K562 (cell line): ENCODE data around the gene ATXN1. TPM values are rescaled to one million over a fixed set of nuclear protein-coding genes. Genes with fewer than 3 reads are reported as not detected.

ENCODE experiments used
- ATAC-seq: fragments of 200-7000 bp; cut with Tn5 transposase; 3 replicates; pipeline ENCODE4 v1.9.1; 2020; ENCODE audit warnings: moderate library complexity
- BruUV-seq: library from RNA; stranded (reverse); fragments of 400-500 nt; replicated peaks from 2 replicates; lab custom pipeline; 2021; lab: Mats Ljungman, UMichigan
- CTCF ChIA-PET: fragments of 300-600 bp; formaldehyde crosslinking; extraction: SDS; loops from one replicate; lab custom pipeline; 2021; ENCODE audit warnings: low intra/inter-chr PET ratio; lab: Yijun Ruan, JAX
- POLR2A ChIA-PET: fragments of 300-600, 350-650 bp; sonication (Branson Sonifier 250); formaldehyde crosslinking; extraction: SDS; loops from one replicate; lab custom pipeline; 2021; ENCODE audit warnings: antibody characterized with exemption, inconsistent platforms; lab: Yijun Ruan, JAX
- DNase-seq, 4 experiments: peaks; one replicate each; pipeline versions ENCODE4 v3.0.0 to v3.0.0-alpha.2; 2011 to 2018; ENCODE audit warnings: low spot score in 3 of 4, mixed read lengths in 3 of 4; ENCODE audit errors: extremely low read depth in 1 of 4
- FAIRE-seq: peaks from 2 replicates; lab custom pipeline; 2011; peaks lifted over from hg19 to GRCh38; lab: Jason Lieb, UNC
- H2AFZ ChIP-seq: 2 replicates; pipeline ENCODE4 v1.6.0; 2011; ENCODE audit warnings: low read depth, low read length, control low read depth, inconsistent platforms
- H3K27ac ChIP-seq: fragments of 200-600 bp; 3 replicates; pipeline ENCODE4 v1.8.0; 2011; ENCODE audit warnings: low read depth, mild to moderate bottlenecking, control low read depth, inconsistent platforms, low read length, moderate library complexity, mixed read lengths; ENCODE audit errors: extremely low read depth
- H3K27me3 ChIP-seq, 2 experiments: fragments of 300-600 bp in 1 of 2; 2 replicates in 1 of 2; 3 replicates in 1 of 2; pipeline versions ENCODE4 v1.6.0 to v1.8.0; 2011; ENCODE audit warnings: inconsistent platforms in 2 of 2, low read length in 2 of 2, mild to moderate bottlenecking in 1 of 2, mixed read lengths in 1 of 2, moderate library complexity in 1 of 2; ENCODE audit not compliant: control insufficient read depth in 2 of 2, insufficient read depth in 2 of 2
- H3K36me3 ChIP-seq: fragments of 300-600 bp; 3 replicates; pipeline ENCODE4 v1.8.0; 2011; ENCODE audit warnings: mild to moderate bottlenecking, low read length, inconsistent platforms; ENCODE audit not compliant: control insufficient read depth, insufficient read depth
- H3K4me1 ChIP-seq, 2 experiments: fragments of 200-600 bp in 1 of 2; replicated peaks in 1 of 2; 2 replicates in 1 of 2; 3 replicates in 1 of 2; pipeline versions ENCODE4 v1.5.1 to v1.8.0; 2011; ENCODE audit warnings: inconsistent platforms in 2 of 2, low read length in 2 of 2, mild to moderate bottlenecking in 1 of 2, mixed read lengths in 1 of 2, moderate library complexity in 1 of 2; ENCODE audit not compliant: control insufficient read depth in 2 of 2, insufficient read depth in 2 of 2
- H3K4me2 ChIP-seq: 2 replicates; pipeline ENCODE4 v1.6.1; 2011; ENCODE audit warnings: low read length, control low read depth, inconsistent platforms, mixed read lengths; ENCODE audit not compliant: insufficient read depth
- H3K4me3 ChIP-seq: fragments of 200-600 bp; sonication (generic), shearing (Covaris generic); 2 replicates; pipeline ENCODE4 v1.5.1; 2016; ENCODE audit warnings: control low read depth, inconsistent platforms
- H3K79me2 ChIP-seq: fragments of 200-600 bp; 3 replicates; pipeline ENCODE4 v1.8.0; 2011; ENCODE audit warnings: low read length, inconsistent platforms; ENCODE audit not compliant: control insufficient read depth, insufficient read depth
- H3K9ac ChIP-seq, 2 experiments: 2 replicates each; pipeline versions ENCODE4 v1.6.0 to v1.6.1; 2011; ENCODE audit warnings: low read depth in 2 of 2, low read length in 2 of 2, control low read depth in 1 of 2, inconsistent platforms in 1 of 2, mild to moderate bottlenecking in 1 of 2, mixed read lengths in 1 of 2; ENCODE audit not compliant: insufficient read depth in 1 of 2
- H3K9me1 ChIP-seq: one replicate; pipeline ENCODE4 v1.6.0; 2011; ENCODE audit warnings: inconsistent platforms, mild to moderate bottlenecking, low read length, moderate library complexity; ENCODE audit not compliant: control insufficient read depth, insufficient read depth
- H3K9me3 ChIP-seq: replicated peaks from 2 replicates; pipeline ENCODE4 v1.5.1; 2011; ENCODE audit warnings: low read depth, low read length, inconsistent platforms; ENCODE audit not compliant: control insufficient read depth, insufficient read depth
- H4K20me1 ChIP-seq: replicated peaks from 2 replicates; pipeline ENCODE4 v1.6.1; 2011; ENCODE audit warnings: low read length, inconsistent platforms, mixed read lengths; ENCODE audit not compliant: control insufficient read depth, insufficient read depth
- ARID3B ChIP-seq: fragments of 250-450 bp; sonication (Bioruptor Pico); IDR thresholded peaks from 2 replicates; pipeline ENCODE4 v1.4.0; 2020; ENCODE audit warnings: borderline replicate concordance
- ATF2 ChIP-seq: sonication (generic); formaldehyde crosslinking; IDR thresholded peaks from 2 replicates; pipeline ENCODE4 v1.8.1; 2022; ENCODE audit warnings: missing genetic modification reagents
- KAT8 ChIP-seq: fragments of 450-650 bp; IDR thresholded peaks from 2 replicates; pipeline ENCODE4 v1.6.1; 2016; ENCODE audit warnings: low read depth, mild to moderate bottlenecking
- NR4A1 ChIP-seq, 2 experiments: fragments of 250-450 bp in 1 of 2; fragments of 450-650 bp in 1 of 2; sonication (Bioruptor Pico) in 1 of 2; IDR thresholded peaks; 2 replicates each; pipeline versions ENCODE4 v1.4.0 to v1.6.1; 2016 to 2020; ENCODE audit warnings: mild to moderate bottlenecking in 2 of 2, missing compliant biosample characterization in 1 of 2, missing genetic modification characterization in 1 of 2, moderate library complexity in 1 of 2
- PHTF2 ChIP-seq: fragments of 250-450 bp; sonication (Bioruptor Pico); IDR thresholded peaks from 2 replicates; pipeline ENCODE4 v1.5.0; 2021; ENCODE audit warnings: mild to moderate bottlenecking
- PML ChIP-seq: IDR thresholded peaks from 2 replicates; pipeline ENCODE4 v1.6.1; 2012; ENCODE audit warnings: low read length, inconsistent platforms
- POLR3G ChIP-seq: IDR thresholded peaks from 2 replicates; pipeline ENCODE4 v1.6.1; 2011; ENCODE audit not compliant: insufficient read length, insufficient replicate concordance; ENCODE audit errors: extremely low read depth
- TBP ChIP-seq: optimal IDR thresholded peaks from 2 replicates; pipeline ENCODE3; 2011; ENCODE audit warnings: low read depth, low read length, improper control_type of control experiment
- ZNF134 ChIP-seq: fragments of 250-450 bp; sonication (Bioruptor Pico); conservative IDR thresholded peaks from 2 replicates; pipeline ENCODE4 v1.4.0; 2020
- ZNF175 ChIP-seq: fragments of 200-800 bp; sonication (Bioruptor generic); IDR thresholded peaks from 2 replicates; pipeline ENCODE4 v1.6.1; 2016; ENCODE audit warnings: low read depth, mild to moderate bottlenecking, missing genetic modification characterization, missing compliant biosample characterization
- ZSCAN32 ChIP-seq: fragments of 450-650 bp; formaldehyde crosslinking; IDR thresholded peaks from 2 replicates; pipeline ENCODE4 v1.4.0; 2020; ENCODE audit warnings: mild to moderate bottlenecking, moderate library complexity
- WGBS: fragments of 100-300 bp; shearing (Covaris generic); methylation state at CpG from one replicate; pipeline ENCODE4 v1.1.6; 2016; ENCODE audit warnings: low coverage, mixed read lengths; ENCODE audit not compliant: insufficient coverage; ENCODE audit errors: missing lambda C conversion rate; 5-methylcytosine and 5-hydroxymethylcytosine counted together
- in situ Hi-C: fragments of 300-500 bp; cut with MboI; formaldehyde crosslinking; loops from 4 replicates; pipeline ENCODE4 v1.15.0; 2018; ENCODE audit warnings: inconsistent platforms, mixed read lengths
- intact Hi-C: fragments of 100-400 bp; cut with micrococcal nuclease; formaldehyde crosslinking; loops from 2 replicates; pipeline ENCODE4 v1.14.2; 2022
- polyA plus RNA-seq, 8 experiments: library from polyadenylated mRNA; depleted of rRNA in 4 of 8; stranded (reverse) in 5 of 8; unstranded in 3 of 8; fragments of >200 nt; fragmentation: Nextera tagmentation in 2 of 8; fragmentation: Illumina TruSeq in 1 of 8; extraction: Ambion mirVana in 2 of 8; extraction: Trizol in 1 of 8; gene quantifications; 2 replicates each; pipeline versions ENCODE4 v1.2.1 to v1.2.3, GENCODE V29; 2011 to 2014; ENCODE audit warnings: inconsistent platforms in 1 of 8, missing spikeins in 1 of 8
- total RNA-seq, 7 experiments: library from RNA; depleted of rRNA in 6 of 7; stranded (reverse); fragments of >200 nt in 6 of 7; fragmentation: Illumina TruSeq in 2 of 7; extraction: Trizol in 2 of 7; gene quantifications; 2 replicates each; pipeline versions ENCODE4 v1.2.1 to v1.2.3, GENCODE V29; 2011 to 2021; ENCODE audit warnings: low replicate concordance in 1 of 7

ATXN1 gene
- total and polyA plus RNA-seq, 9 of the 15 experiments (the other 6 are each of a cell fraction or from before 2014, with no cell fraction given), result under 0.01 to 1.2 (median 0.58) TPM

- Histone ChIP-seq H2AFZ (no peak overlapping the region), H3K9me1 (no peaks in the 10 kb centered on the region), H3K36me3 (no peaks in the 10 kb centered on the region), H3K9ac (no peak overlapping the region), H3K79me2 (no peaks in the 10 kb centered on the region), H3K4me1 (no peaks in the 10 kb centered on the region), H3K4me3 (no peak overlapping the region), H3K4me2 (no peak overlapping the region), H3K9me3 (no peaks in the 10 kb centered on the region), H4K20me1 (no peaks in the 10 kb centered on the region), H3K27me3 (peaks cover 9 to 38% of the 10 kb centered on the region in 2 experiments; a peak in 4 of 5 replicates), H3K27ac (no peak overlapping the region)
- no peak for TF ChIP-seq PML
- no peak for TF ChIP-seq TBP
- no peak for TF ChIP-seq KAT8
- no peak for TF ChIP-seq ZNF175
- no peak for TF ChIP-seq NR4A1 (CRISPR knock-in tag; IDR thresholded peaks at IDR 0.05)
- TF ChIP-seq NR4A1 (tag; IDR thresholded peaks at IDR 0.05), result no peak
- no peak for TF ChIP-seq POLR3G
- TF ChIP-seq ZNF134 (CRISPR knock-in tag), result no peak
- TF ChIP-seq ATF2 (CRISPR knock-in tag), result no peak
- TF ChIP-seq ARID3B, result no peak
- TF ChIP-seq ZSCAN32 (CRISPR knock-in tag), result no peak
- no peak for TF ChIP-seq PHTF2 (CRISPR knock-in tag)
- no peak for DNase-seq
- no peak for ATAC-seq
- ChIA-PET CTCF (no interaction called here), POLR2A (interaction anchor here (0.6 kb wide), 1 partner anchor 257 kb away, joined by 3 read pairs; no protein-coding TSS in a partner anchor)
- in situ Hi-C loops (no loop called here), intact Hi-C loops (no loop called here)
- BruUV-seq, result no TSS peak
- no peak for FAIRE-seq
- under 1% methylated on average over 5 of the region's 5 CpGs for WGBS
Observed at GRCh38 chr6:16543521-16543920, 217.7 kb downstream of the ATXN1 start.
